ENCODE data around the gene TUBGCP6. TPM values are rescaled to one million over a fixed set of nuclear protein-coding genes. Genes with fewer than 3 reads are reported as not detected.

Gene TUBGCP6
- total RNA-seq, 2 donors from 2014 or later, result 56.3 to 117 TPM

DNA sequence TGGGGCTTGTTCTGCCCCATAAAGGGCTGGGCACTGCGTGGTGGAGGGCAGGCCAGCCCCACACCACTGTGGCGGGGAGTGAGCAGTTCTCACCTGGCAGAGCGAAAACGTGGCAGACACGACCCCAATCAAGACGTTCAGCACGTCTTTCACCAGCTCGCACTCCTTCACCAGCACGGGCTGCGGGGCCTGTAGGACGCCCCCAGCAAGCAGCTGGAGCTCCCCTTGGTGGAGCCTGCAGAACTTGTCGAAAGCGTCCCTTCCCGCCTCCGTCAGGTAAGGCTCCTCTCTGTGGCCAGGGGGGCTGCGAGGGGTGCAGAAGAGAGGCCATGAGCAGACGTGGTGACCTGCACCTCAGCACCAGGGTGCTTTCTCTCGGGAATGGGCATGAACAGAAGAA, 11.6 kb downstream of the TUBGCP6 start:
- Histone ChIP-seq H3K4me3 (no peak overlapping the region), H3K9me3 (no peaks in the 10 kb centered on the region), H3K27ac (no peak overlapping the region), H3K4me1 (replicated peaks) (no peaks in the 10 kb centered on the region), H3K36me3 (no peaks in the 10 kb centered on the region), H3K27me3 (replicated peaks; ENCODE audit: insufficient read depth) (no peaks in the 10 kb centered on the region)
- intact Hi-C loops (cut with DNase I), result no loop called here
- WGBS, result 90% methylated on average over 18 of the region's 18 CpGs
- TF ChIP-seq POLR2AphosphoS5 (IDR thresholded peaks at IDR 0.05) (no peak), POLR2A (IDR thresholded peaks at IDR 0.05) (no peak)
- TF ChIP-seq, protein P1, sequence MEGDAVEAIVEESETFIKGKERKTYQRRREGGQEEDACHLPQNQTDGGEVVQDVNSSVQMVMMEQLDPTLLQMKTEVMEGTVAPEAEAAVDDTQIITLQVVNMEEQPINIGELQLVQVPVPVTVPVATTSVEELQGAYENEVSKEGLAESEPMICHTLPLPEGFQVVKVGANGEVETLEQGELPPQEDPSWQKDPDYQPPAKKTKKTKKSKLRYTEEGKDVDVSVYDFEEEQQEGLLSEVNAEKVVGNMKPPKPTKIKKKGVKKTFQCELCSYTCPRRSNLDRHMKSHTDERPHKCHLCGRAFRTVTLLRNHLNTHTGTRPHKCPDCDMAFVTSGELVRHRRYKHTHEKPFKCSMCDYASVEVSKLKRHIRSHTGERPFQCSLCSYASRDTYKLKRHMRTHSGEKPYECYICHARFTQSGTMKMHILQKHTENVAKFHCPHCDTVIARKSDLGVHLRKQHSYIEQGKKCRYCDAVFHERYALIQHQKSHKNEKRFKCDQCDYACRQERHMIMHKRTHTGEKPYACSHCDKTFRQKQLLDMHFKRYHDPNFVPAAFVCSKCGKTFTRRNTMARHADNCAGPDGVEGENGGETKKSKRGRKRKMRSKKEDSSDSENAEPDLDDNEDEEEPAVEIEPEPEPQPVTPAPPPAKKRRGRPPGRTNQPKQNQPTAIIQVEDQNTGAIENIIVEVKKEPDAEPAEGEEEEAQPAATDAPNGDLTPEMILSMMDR (IDR thresholded peaks at IDR 0.05), result no peak
- no peak for DNase-seq (ENCODE audit: low spot score)

GRCh38 chr22:50232481-50233151, 12.2 kb downstream of the TUBGCP6 start:
- Histone ChIP-seq H3K9me3 (no peaks in the 10 kb centered on the region), H3K4me1 (replicated peaks) (no peaks in the 10 kb centered on the region), H3K27me3 (replicated peaks; ENCODE audit: insufficient read depth) (no peaks in the 10 kb centered on the region), H3K27ac (no peak overlapping the region), H3K36me3 (peaks cover 0 to 3% of the 10 kb centered on the region in 2 donors), H3K4me3 (no peak overlapping the region)
- intact Hi-C loops (cut with DNase I), result no loop called here
- TF ChIP-seq POLR2A (IDR thresholded peaks at IDR 0.05) (no peak), POLR2AphosphoS5 (IDR thresholded peaks at IDR 0.05) (no peak)
- TF ChIP-seq, protein P1 (IDR thresholded peaks at IDR 0.05), result no peak
- WGBS, result 86% methylated on average over 20 of the region's 20 CpGs
- no peak for DNase-seq (ENCODE audit: low spot score)

- 95% methylated on average over 16 of the region's 16 CpGs for WGBS
- no peak overlapping the region for H3K27ac ChIP-seq
- H3K36me3 ChIP-seq, result peaks cover 0 to 9% of the 10 kb centered on the region in 2 donors
- H3K4me3 ChIP-seq, result no peak overlapping the region
- no peaks in the 10 kb centered on the region for H3K27me3 ChIP-seq (replicated peaks; ENCODE audit: insufficient read depth)
- DNase-seq (ENCODE audit: low spot score), result no peak
- TF ChIP-seq, protein P1 (IDR thresholded peaks at IDR 0.05), result no peak
- TF ChIP-seq POLR2A (IDR thresholded peaks at IDR 0.05) (no peak), POLR2AphosphoS5 (IDR thresholded peaks at IDR 0.05) (no peak)
- intact Hi-C loops (cut with DNase I), result no loop called here
- H3K9me3 ChIP-seq, result no peaks in the 10 kb centered on the region
- H3K4me1 ChIP-seq (replicated peaks), result no peaks in the 10 kb centered on the region
Observed at GRCh38 chr22:50229370-50229769, 15.5 kb downstream of the TUBGCP6 start.

GRCh38 chr22:50228366-50228765, 16.5 kb downstream of the TUBGCP6 start:
- no peaks in the 10 kb centered on the region for H3K9me3 ChIP-seq
- peaks cover 0 to 16% of the 10 kb centered on the region in 2 donors for H3K36me3 ChIP-seq
- no peak overlapping the region for H3K4me3 ChIP-seq
- no peak for DNase-seq (ENCODE audit: low spot score)
- intact Hi-C loops (cut with DNase I), result no loop called here
- H3K27ac ChIP-seq, result no peak overlapping the region
- WGBS, result 90% methylated on average over 9 of the region's 9 CpGs
- no peak for TF ChIP-seq POLR2AphosphoS5 (IDR thresholded peaks at IDR 0.05)
- TF ChIP-seq POLR2A (IDR thresholded peaks at IDR 0.05), result no peak
- TF ChIP-seq, protein P1 (IDR thresholded peaks at IDR 0.05), result no peak
- H3K27me3 ChIP-seq (replicated peaks; ENCODE audit: insufficient read depth), result no peaks in the 10 kb centered on the region
- H3K4me1 ChIP-seq (replicated peaks), result no peaks in the 10 kb centered on the region

DNA sequence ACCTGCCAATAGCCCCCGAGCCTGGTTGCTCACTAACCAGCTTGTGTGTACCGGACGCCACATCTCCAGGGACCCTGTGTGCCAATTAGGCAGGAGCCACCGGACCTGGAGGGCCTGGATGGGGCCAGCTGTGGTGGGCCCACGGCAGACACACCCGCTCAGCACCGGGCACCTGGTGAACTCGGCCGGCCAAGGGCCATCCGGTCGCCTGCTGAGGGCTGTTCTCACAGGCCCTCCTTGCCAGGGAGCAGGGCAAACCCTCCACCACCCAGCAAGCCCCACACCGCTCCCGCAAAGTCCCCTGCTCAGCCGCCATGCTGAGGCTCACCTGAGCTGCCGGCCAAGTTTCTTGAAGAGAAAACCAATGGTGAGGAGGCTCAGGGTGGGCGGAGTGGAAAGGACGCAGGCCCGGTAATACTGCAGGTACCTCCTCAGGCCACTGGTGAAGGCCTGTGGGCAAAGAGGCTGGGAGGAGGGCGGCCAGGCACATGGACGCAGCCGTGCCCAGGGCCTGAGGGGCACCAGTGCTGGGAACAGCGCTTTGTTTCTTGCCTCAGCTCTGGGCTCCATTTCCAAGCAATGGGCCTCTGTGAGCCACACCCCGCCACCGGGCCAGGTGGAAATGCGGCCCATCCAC, 17.1 kb downstream of the TUBGCP6 start:
- intact Hi-C loops (cut with DNase I), result no loop called here
- no peak for DNase-seq (ENCODE audit: low spot score)
- TF ChIP-seq, protein P1 (IDR thresholded peaks at IDR 0.05), result no peak
- TF ChIP-seq POLR2A (IDR thresholded peaks at IDR 0.05) (no peak), POLR2AphosphoS5 (IDR thresholded peaks at IDR 0.05) (no peak)
- no peak overlapping the region for H3K4me3 ChIP-seq
- H3K4me1 ChIP-seq (replicated peaks), result no peaks in the 10 kb centered on the region
- no peaks in the 10 kb centered on the region for H3K9me3 ChIP-seq
- peaks cover 2 to 17% of the 10 kb centered on the region in 2 donors for H3K36me3 ChIP-seq
- 89% methylated on average over 22 of the region's 25 CpGs for WGBS
- no peak overlapping the region for H3K27ac ChIP-seq
- H3K27me3 ChIP-seq (replicated peaks; ENCODE audit: insufficient read depth), result no peaks in the 10 kb centered on the region

Measured in prostate gland (tissue), 2 donors.